GM12878 (cell line): ENCODE data around the gene IL10. TPM values are rescaled to one million over a fixed set of nuclear protein-coding genes. Genes with fewer than 3 reads are reported as not detected.

Source experiments
- ATAC-seq: fragments of 200-7000 bp; cut with Tn5 transposase; 3 replicates; pipeline ENCODE4 v1.9.1; 2020; ENCODE audit warnings: mild to moderate bottlenecking, moderate library complexity
- BruUV-seq: library from RNA; stranded (reverse); fragments of 400-500 nt; replicated peaks from 2 replicates; lab custom pipeline; 2021; lab: Mats Ljungman, UMichigan
- CTCF ChIA-PET: fragments of 300-600 bp; sonication (Branson Sonifier 250); formaldehyde crosslinking; extraction: SDS; loops from one replicate; lab custom pipeline; 2021; ENCODE audit warnings: inconsistent platforms; lab: Yijun Ruan, JAX
- POLR2A ChIA-PET: fragments of 350-600 bp; formaldehyde crosslinking; extraction: SDS; loops from one replicate; lab custom pipeline; 2021; ENCODE audit warnings: inconsistent platforms; lab: Charles Lee
- RAD21 ChIA-PET: fragments of 300-600 bp; sonication (Branson Sonifier 250); formaldehyde crosslinking; loops from one replicate; lab custom pipeline; 2023; ENCODE audit warnings: antibody characterized with exemption; ENCODE audit not compliant: unreplicated experiment; lab: Charles Lee
- SMC1A ChIA-PET: fragments of 300-600 bp; sonication (Branson Sonifier 250); formaldehyde crosslinking; loops from one replicate; lab custom pipeline; 2023; ENCODE audit not compliant: unreplicated experiment, uncharacterized antibody; lab: Charles Lee
- DNase-seq: peaks from one replicate; pipeline ENCODE4 v3.0.0-alpha.2; 2011; ENCODE audit warnings: low read depth, low spot score
- FAIRE-seq: peaks from 3 replicates; lab custom pipeline; 2011; peaks lifted over from hg19 to GRCh38; lab: Jason Lieb, UNC
- H2AFZ ChIP-seq: 2 replicates; pipeline ENCODE4 v1.6.0; 2011; ENCODE audit warnings: low read depth, low read length, control low read depth; ENCODE audit not compliant: control insufficient read depth
- H3K27ac ChIP-seq: 2 replicates; pipeline ENCODE4 v1.5.1; 2011; ENCODE audit warnings: control low read depth; ENCODE audit not compliant: control insufficient read depth, insufficient read depth
- H3K27me3 ChIP-seq, 2 experiments: replicated peaks in 1 of 2; 2 replicates each; pipeline versions ENCODE4 v1.6.0 to v1.6.1; 2011; ENCODE audit warnings: low read length in 1 of 2; ENCODE audit not compliant: control insufficient read depth in 2 of 2, insufficient read depth in 2 of 2
- H3K36me3 ChIP-seq, 2 experiments: 2 replicates each; pipeline ENCODE4 v1.5.1; 2011; ENCODE audit warnings: low read length in 1 of 2; ENCODE audit not compliant: control insufficient read depth in 2 of 2, insufficient read depth in 2 of 2
- H3K4me1 ChIP-seq: 2 replicates; pipeline ENCODE4 v1.6.1; 2011; ENCODE audit warnings: mild to moderate bottlenecking, low read length, moderate library complexity, mixed read lengths; ENCODE audit not compliant: control insufficient read depth, insufficient read depth
- H3K4me2 ChIP-seq: 2 replicates; pipeline ENCODE4 v1.6.0; 2011; ENCODE audit warnings: control low read depth; ENCODE audit not compliant: control insufficient read depth, insufficient read depth
- H3K4me3 ChIP-seq: fragments of 200-600 bp; sonication (generic); 2 replicates; pipeline ENCODE4 v1.5.1; 2016
- H3K79me2 ChIP-seq: 2 replicates; pipeline ENCODE4 v1.6.0; 2011; ENCODE audit warnings: low read length; ENCODE audit not compliant: control insufficient read depth, insufficient read depth
- H3K9ac ChIP-seq: 2 replicates; pipeline ENCODE4 v1.8.0; 2011; ENCODE audit warnings: low read length, control low read depth, mixed read lengths; ENCODE audit not compliant: control insufficient read depth, insufficient read depth
- H3K9me3 ChIP-seq: replicated peaks from 3 replicates; pipeline ENCODE4 v1.5.1; 2011; ENCODE audit warnings: mild to moderate bottlenecking, low read length; ENCODE audit not compliant: control insufficient read depth, insufficient read depth
- H4K20me1 ChIP-seq: 2 replicates; pipeline ENCODE4 v1.6.0; 2011; ENCODE audit not compliant: control insufficient read depth, insufficient read depth
- CHD4 ChIP-seq: fragments of 200-600 bp; sonication (generic); IDR thresholded peaks from 2 replicates; pipeline ENCODE4 v1.6.1; 2016; ENCODE audit warnings: mild to moderate bottlenecking
- HCFC1 ChIP-seq: fragments of 150-350 bp; IDR thresholded peaks from 2 replicates; pipeline ENCODE4 v1.6.1; 2014; ENCODE audit warnings: low read length
- HDAC6 ChIP-seq: fragments of 200-600 bp; sonication (generic); IDR thresholded peaks from one replicate; pipeline ENCODE4 v1.8.0; 2017; ENCODE audit warnings: antibody characterized with exemption; ENCODE audit not compliant: unreplicated experiment
- MEF2B ChIP-seq: fragments of 450-650 bp; IDR thresholded peaks from 2 replicates; pipeline ENCODE4 v1.6.1; 2018; ENCODE audit warnings: mild to moderate bottlenecking, moderate library complexity; ENCODE audit not compliant: partially characterized antibody, poor library complexity, severe bottlenecking
- NFYA ChIP-seq: IDR thresholded peaks from 2 replicates; pipeline ENCODE4 v1.6.1; 2011; ENCODE audit warnings: low read depth, mild to moderate bottlenecking, low read length, improper control_type of control experiment, borderline replicate concordance
- POLR2AphosphoS2 ChIP-seq: IDR thresholded peaks from 2 replicates; pipeline ENCODE4 v1.6.1; 2011; ENCODE audit warnings: low read depth, mild to moderate bottlenecking, low read length, improper control_type of control experiment, moderate library complexity
- SMAD5 ChIP-seq: IDR thresholded peaks from 2 replicates; pipeline ENCODE4 v1.6.1; 2016; ENCODE audit warnings: antibody characterized with exemption, low read depth
- SPI1 ChIP-seq: IDR thresholded peaks from 2 replicates; pipeline ENCODE4 v1.6.1; 2011; ENCODE audit warnings: low read depth, mild to moderate bottlenecking, low read length, moderate library complexity, borderline replicate concordance; ENCODE audit not compliant: insufficient read depth
- ZSCAN29 ChIP-seq: fragments of 450-650 bp; IDR thresholded peaks from 2 replicates; pipeline ENCODE4 v1.6.1; 2017; ENCODE audit warnings: mild to moderate bottlenecking, moderate library complexity
- WGBS: methylation state at CpG from one replicate; pipeline ENCODE4 v1.1.6; 2016; ENCODE audit warnings: low lambda C conversion rate; ENCODE audit not compliant: insufficient replicate concordance, insufficient coverage; ENCODE audit errors: missing lambda C conversion rate; 5-methylcytosine and 5-hydroxymethylcytosine counted together
- in situ Hi-C: fragments of 300-500 bp; cut with MboI; formaldehyde crosslinking; loops from 9 replicates; pipeline ENCODE4 v1.14.3; 2018; ENCODE audit warnings: mixed read lengths
- intact Hi-C: fragments of 100-400 bp; cut with micrococcal nuclease; formaldehyde crosslinking; loops from one replicate; pipeline ENCODE4 v1.14.2; 2022; ENCODE audit not compliant: unreplicated experiment
- polyA plus RNA-seq, 11 experiments: library from polyadenylated mRNA; depleted of rRNA in 4 of 11; unstranded in 6 of 11; stranded (reverse) in 5 of 11; fragments of >200 nt; fragmentation: Nextera tagmentation in 4 of 11; fragmentation: Illumina TruSeq in 1 of 11; extraction: Ambion mirVana in 4 of 11; extraction: Trizol in 1 of 11; gene quantifications; 1 replicate in 1 of 11; 2 replicates in 10 of 11; pipeline versions ENCODE4 v1.2.1 to v1.2.3, GENCODE V29; 2011 to 2016; ENCODE audit warnings: inconsistent platforms in 2 of 11, missing spikeins in 2 of 11, low read depth in 1 of 11
- total RNA-seq, 4 experiments: library from RNA; depleted of rRNA in 3 of 4; stranded (reverse); fragments of >200 nt in 3 of 4; fragmentation: Illumina TruSeq in 1 of 4; extraction: Trizol in 1 of 4; gene quantifications; 2 replicates each; pipeline versions ENCODE4 v1.2.1 to v1.2.3, GENCODE V29; 2013 to 2021
- TF ChIP-seq, protein P1 (sequence below): IDR thresholded peaks from 2 replicates; pipeline ENCODE4 v1.6.1; 2011; ENCODE audit warnings: mild to moderate bottlenecking, low read depth, low read length, moderate library complexity; ENCODE audit not compliant: insufficient replicate concordance
- TF ChIP-seq, protein P2 (sequence below): IDR thresholded peaks from 2 replicates; pipeline ENCODE4 v1.6.1; 2012; ENCODE audit warnings: low read depth, low read length, improper control_type of control experiment

The IL10 gene
- total and polyA plus RNA-seq, 10 of the 15 experiments (the other 5 are each of a cell fraction or from before 2014, with no cell fraction given), result 0.34 to 5.0 (median 1.1) TPM

DNA sequence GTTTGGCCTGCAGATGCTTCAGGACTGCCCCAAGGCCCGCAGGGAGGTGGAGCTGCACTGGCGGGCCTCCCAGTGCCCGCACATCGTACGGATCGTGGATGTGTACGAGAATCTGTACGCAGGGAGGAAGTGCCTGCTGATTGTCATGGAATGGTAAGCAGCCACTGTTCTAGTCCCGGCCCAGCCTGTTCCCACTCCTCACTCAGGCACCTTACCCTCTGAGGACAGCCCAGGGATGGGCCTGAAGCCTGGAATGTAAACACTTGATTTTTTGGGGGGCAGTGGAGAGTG, 43.7 kb downstream of the IL10 start:
- H4K20me1 ChIP-seq, result peaks cover under 1% of the 10 kb centered on the region; the same call in 1 of the 2 replicates
- peaks cover 20 to 38% of the 10 kb centered on the region in 2 experiments for H3K36me3 ChIP-seq
- H3K27me3 ChIP-seq, result no peaks in the 10 kb centered on the region
- RAD21 ChIA-PET, result interaction anchor here (4.1 kb wide), 1 partner anchor 80 kb away, joined by 35 read pairs; no protein-coding TSS in a partner anchor
- POLR2A ChIA-PET, result no interaction called here
- H3K4me3 ChIP-seq, result no peak overlapping the region
- in situ Hi-C loops, result loop anchor here (5.0 kb wide), 2 partner anchors 184 to 249 kb away; no protein-coding TSS in a partner anchor
- DNase-seq (no peak), FAIRE-seq (no peak), ATAC-seq (no peak)
- CTCF ChIA-PET, result interaction anchor here (1.0 to 20.3 kb wide), 4 partner anchors 42 to 253 kb away, joined by 3 to 805 read pairs (median 50); partner anchors contain the start of gene IL19
- H3K9me3 ChIP-seq, result no peaks in the 10 kb centered on the region
- TF ChIP-seq, protein P1, sequence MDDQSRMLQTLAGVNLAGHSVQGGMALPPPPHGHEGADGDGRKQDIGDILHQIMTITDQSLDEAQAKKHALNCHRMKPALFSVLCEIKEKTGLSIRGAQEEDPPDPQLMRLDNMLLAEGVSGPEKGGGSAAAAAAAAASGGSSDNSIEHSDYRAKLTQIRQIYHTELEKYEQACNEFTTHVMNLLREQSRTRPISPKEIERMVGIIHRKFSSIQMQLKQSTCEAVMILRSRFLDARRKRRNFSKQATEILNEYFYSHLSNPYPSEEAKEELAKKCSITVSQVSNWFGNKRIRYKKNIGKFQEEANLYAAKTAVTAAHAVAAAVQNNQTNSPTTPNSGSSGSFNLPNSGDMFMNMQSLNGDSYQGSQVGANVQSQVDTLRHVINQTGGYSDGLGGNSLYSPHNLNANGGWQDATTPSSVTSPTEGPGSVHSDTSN, result no peak
- TF ChIP-seq, protein P2, sequence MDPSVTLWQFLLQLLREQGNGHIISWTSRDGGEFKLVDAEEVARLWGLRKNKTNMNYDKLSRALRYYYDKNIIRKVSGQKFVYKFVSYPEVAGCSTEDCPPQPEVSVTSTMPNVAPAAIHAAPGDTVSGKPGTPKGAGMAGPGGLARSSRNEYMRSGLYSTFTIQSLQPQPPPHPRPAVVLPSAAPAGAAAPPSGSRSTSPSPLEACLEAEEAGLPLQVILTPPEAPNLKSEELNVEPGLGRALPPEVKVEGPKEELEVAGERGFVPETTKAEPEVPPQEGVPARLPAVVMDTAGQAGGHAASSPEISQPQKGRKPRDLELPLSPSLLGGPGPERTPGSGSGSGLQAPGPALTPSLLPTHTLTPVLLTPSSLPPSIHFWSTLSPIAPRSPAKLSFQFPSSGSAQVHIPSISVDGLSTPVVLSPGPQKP, result no peak
- TF ChIP-seq HDAC6, result no peak
- no peak for TF ChIP-seq ZSCAN29
- TF ChIP-seq POLR2AphosphoS2, result no peak
- no peak for TF ChIP-seq MEF2B
- no peak for TF ChIP-seq NFYA
- TF ChIP-seq CHD4, result no peak
- TF ChIP-seq SPI1, result no peak
- no peak for TF ChIP-seq HCFC1
- no peak for TF ChIP-seq SMAD5
- BruUV-seq, result no TSS peak
- WGBS, result 98% methylated on average over 9 of the region's 9 CpGs
- H3K4me2 ChIP-seq, result no peak overlapping the region
- H2AFZ ChIP-seq, result no peak overlapping the region
- SMC1A ChIA-PET, result interaction anchor here (0.9 to 2.8 kb wide), 2 partner anchors 10 to 64 kb away, joined by 3 to 14 read pairs; no protein-coding TSS in a partner anchor
- peaks cover 22% of the 10 kb centered on the region for H3K4me1 ChIP-seq
- intact Hi-C loops, result loop anchor here (10.0 kb wide), 1 partner anchor 94 kb away; the partner anchor contains the start of gene DYRK3
- peaks cover 30% of the 10 kb centered on the region for H3K79me2 ChIP-seq
- no peak overlapping the region for H3K9ac ChIP-seq
- H3K27ac ChIP-seq, result no peak overlapping the region
